ENCODE measurements around the gene IGF2BP2.
"Not testable (repeated sequence)": the region's sequence is repeated elsewhere in the genome, so short reads cannot be mapped to it uniquely, and the experiment has no call there.

Gene IGF2BP2

DNA sequence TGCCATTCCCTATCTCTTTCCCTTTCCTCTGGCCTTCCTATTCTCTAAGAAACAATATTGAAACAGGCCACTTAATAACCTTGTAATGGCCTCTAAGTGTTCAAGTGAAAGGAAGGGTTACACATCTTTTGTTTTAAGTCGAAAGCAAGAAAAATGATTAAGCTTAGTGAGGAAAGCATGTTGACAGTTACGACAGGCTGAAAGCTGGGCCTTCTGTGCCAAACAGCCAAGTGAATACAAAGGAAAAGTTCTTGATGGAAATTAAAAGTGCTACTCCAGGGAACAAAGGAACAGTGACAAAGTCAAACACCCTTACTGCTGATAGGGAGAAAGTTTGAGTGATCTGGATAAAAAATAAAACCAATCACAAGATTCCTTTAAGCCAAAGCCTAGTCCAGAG is 184.5 kb downstream of the IGF2BP2 start:
- H3K27ac ChIP-seq (ENCODE audit: low read depth, low read length) = no peak overlapping the region
- no peaks in the 10 kb centered on the region for H3K27me3 ChIP-seq (ENCODE audit: control insufficient read depth, insufficient read depth, low read length)
- H3K4me1 ChIP-seq (ENCODE audit: control insufficient read depth, insufficient read depth, low read length) = no peaks in the 10 kb centered on the region
- no peak overlapping the region for H3K4me3 ChIP-seq (ENCODE audit: low read length)
- no peak overlapping the region for H3K9ac ChIP-seq (ENCODE audit: low read length)
- H3K36me3 ChIP-seq (ENCODE audit: control insufficient read depth, insufficient read depth, low read length) = no peaks in the 10 kb centered on the region

- Histone ChIP-seq H3K9ac (ENCODE audit: low read length) (no peak overlapping the region), H3K4me1 (ENCODE audit: control insufficient read depth, insufficient read depth, low read length) (no peaks in the 10 kb centered on the region), H3K27ac (ENCODE audit: low read depth, low read length) (no peak overlapping the region)
Observed at GRCh38 chr3:185639632-185640206, 185.1 kb downstream of the IGF2BP2 start.

DNA sequence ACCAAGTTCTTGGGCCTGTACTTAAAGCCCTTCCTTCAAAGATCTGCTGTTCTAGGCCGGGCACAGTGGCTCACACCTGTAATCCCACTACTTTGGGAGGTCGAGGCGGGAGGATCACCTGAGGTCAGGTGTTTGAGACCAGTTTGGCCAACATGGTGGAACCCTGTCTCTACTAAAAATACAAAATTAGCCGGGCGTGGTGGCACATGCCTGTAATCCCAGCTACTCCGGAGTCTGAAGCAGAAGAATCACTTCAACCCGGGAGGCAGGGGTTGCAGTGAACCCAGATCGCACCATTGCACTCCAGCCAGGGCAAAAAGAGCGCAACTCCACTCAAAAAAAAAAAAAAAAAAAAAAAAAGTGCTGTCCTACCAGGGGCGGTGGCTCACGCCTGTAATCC is 186.2 kb downstream of the IGF2BP2 start:
- not testable (repeated sequence) for H3K27ac ChIP-seq (ENCODE audit: low read depth, low read length); H3K27me3 ChIP-seq (ENCODE audit: control insufficient read depth, insufficient read depth, low read length); H3K9ac ChIP-seq (ENCODE audit: low read length); H3K4me1 ChIP-seq (ENCODE audit: control insufficient read depth, insufficient read depth, low read length); H3K36me3 ChIP-seq (ENCODE audit: control insufficient read depth, insufficient read depth, low read length); H3K4me3 ChIP-seq (ENCODE audit: low read length)

More at GRCh38 chr3:185639632-185640206, 185.1 kb downstream of the IGF2BP2 start:
- Histone ChIP-seq H3K36me3 (ENCODE audit: control insufficient read depth, insufficient read depth, low read length) (no peaks in the 10 kb centered on the region), H3K27me3 (ENCODE audit: control insufficient read depth, insufficient read depth, low read length) (no peaks in the 10 kb centered on the region), H3K4me3 (ENCODE audit: low read length) (no peak overlapping the region)

- Histone ChIP-seq H3K9ac (ENCODE audit: low read length) (no peak overlapping the region), H3K27ac (ENCODE audit: low read depth, low read length) (no peak overlapping the region), H3K36me3 (ENCODE audit: control insufficient read depth, insufficient read depth, low read length) (no peaks in the 10 kb centered on the region), H3K27me3 (ENCODE audit: control insufficient read depth, insufficient read depth, low read length) (no peaks in the 10 kb centered on the region), H3K4me1 (ENCODE audit: control insufficient read depth, insufficient read depth, low read length) (no peaks in the 10 kb centered on the region), H3K4me3 (ENCODE audit: low read length) (no peak overlapping the region)
Observed at GRCh38 chr3:185637388-185637787, 187.5 kb downstream of the IGF2BP2 start.

- H3K4me1 ChIP-seq (ENCODE audit: control insufficient read depth, insufficient read depth, low read length) = no peaks in the 10 kb centered on the region
- no peaks in the 10 kb centered on the region for H3K27me3 ChIP-seq (ENCODE audit: control insufficient read depth, insufficient read depth, low read length)
- no peak overlapping the region for H3K9ac ChIP-seq (ENCODE audit: low read length)
- no peak overlapping the region for H3K27ac ChIP-seq (ENCODE audit: low read depth, low read length)
- no peak overlapping the region for H3K4me3 ChIP-seq (ENCODE audit: low read length)
- H3K36me3 ChIP-seq (ENCODE audit: control insufficient read depth, insufficient read depth, low read length) = peaks cover 2% of the 10 kb centered on the region
Observed at GRCh38 chr3:185632996-185633395, 191.8 kb downstream of the IGF2BP2 start.

GRCh38 chr3:185631508-185632206 is 193.2 kb downstream of the IGF2BP2 start:
- no peaks in the 10 kb centered on the region for H3K4me1 ChIP-seq (ENCODE audit: control insufficient read depth, insufficient read depth, low read length)
- no peaks in the 10 kb centered on the region for H3K27me3 ChIP-seq (ENCODE audit: control insufficient read depth, insufficient read depth, low read length)
- no peak overlapping the region for H3K4me3 ChIP-seq (ENCODE audit: low read length)
- H3K36me3 ChIP-seq (ENCODE audit: control insufficient read depth, insufficient read depth, low read length) = peaks cover 2% of the 10 kb centered on the region
- H3K27ac ChIP-seq (ENCODE audit: low read depth, low read length) = no peak overlapping the region
- no peak overlapping the region for H3K9ac ChIP-seq (ENCODE audit: low read length)

DNA sequence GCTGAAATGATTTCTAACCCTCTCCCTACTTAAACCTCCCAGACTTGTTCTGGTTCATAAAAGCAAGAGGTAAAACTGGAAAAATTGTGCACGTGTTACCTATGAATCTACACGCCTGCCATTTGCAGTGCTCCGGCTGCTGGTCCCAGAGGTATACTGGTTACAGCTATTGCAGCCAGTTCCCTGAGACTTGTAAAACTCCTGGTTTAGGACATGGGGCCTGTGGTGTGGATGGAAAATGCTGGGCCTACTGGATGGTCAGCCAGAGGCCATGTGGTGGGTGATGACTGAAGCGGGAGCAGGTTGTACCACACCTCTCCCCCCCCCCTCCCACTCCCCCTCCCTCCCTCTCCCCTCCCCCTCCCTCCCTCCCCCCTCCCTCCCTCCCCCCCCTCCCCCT is 193.7 kb downstream of the IGF2BP2 start:
- Histone ChIP-seq H3K4me1 (ENCODE audit: control insufficient read depth, insufficient read depth, low read length) (no peaks in the 10 kb centered on the region), H3K4me3 (ENCODE audit: low read length) (no peak overlapping the region), H3K27me3 (ENCODE audit: control insufficient read depth, insufficient read depth, low read length) (no peaks in the 10 kb centered on the region), H3K36me3 (ENCODE audit: control insufficient read depth, insufficient read depth, low read length) (peaks cover 4% of the 10 kb centered on the region), H3K27ac (ENCODE audit: low read depth, low read length) (no peak overlapping the region), H3K9ac (ENCODE audit: low read length) (no peak overlapping the region)

GRCh38 chr3:185630182-185630622 is 194.6 kb downstream of the IGF2BP2 start:
- Histone ChIP-seq H3K36me3 (ENCODE audit: control insufficient read depth, insufficient read depth, low read length) (peaks cover 12% of the 10 kb centered on the region), H3K27me3 (ENCODE audit: control insufficient read depth, insufficient read depth, low read length) (no peaks in the 10 kb centered on the region), H3K4me1 (ENCODE audit: control insufficient read depth, insufficient read depth, low read length) (no peaks in the 10 kb centered on the region), H3K27ac (ENCODE audit: low read depth, low read length) (no peak overlapping the region), H3K4me3 (ENCODE audit: low read length) (no peak overlapping the region), H3K9ac (ENCODE audit: low read length) (no peak overlapping the region)

DNA sequence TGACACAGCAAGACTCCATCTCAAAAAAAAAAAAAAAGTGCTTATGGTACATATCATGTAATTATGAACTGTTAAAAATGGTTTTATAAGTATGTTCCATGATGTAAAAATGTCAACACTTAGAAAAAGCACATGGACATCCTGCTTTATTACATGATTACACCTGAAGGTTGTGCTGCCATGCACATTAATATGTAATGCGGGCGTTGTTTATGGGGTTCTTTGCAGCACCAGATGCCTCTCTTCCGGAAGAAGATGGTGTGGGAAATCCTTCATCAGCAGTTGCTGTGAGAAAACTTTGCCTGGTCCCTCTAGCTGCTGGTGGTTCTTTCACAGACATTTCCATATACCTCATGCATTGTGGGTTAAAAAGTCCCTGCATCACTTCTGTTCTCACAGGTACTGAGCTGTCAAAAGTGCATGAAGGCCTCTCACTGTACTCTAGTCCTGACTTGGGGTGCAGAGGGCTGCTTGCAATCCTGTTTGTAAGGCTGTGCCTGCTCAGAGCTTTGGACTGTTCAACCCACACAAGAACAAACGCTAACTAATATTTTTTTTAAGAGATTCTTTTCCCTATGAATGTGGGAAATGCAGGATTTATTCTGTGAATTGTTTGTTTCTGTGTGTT is 195.2 kb downstream of the IGF2BP2 start:
- H3K27me3 ChIP-seq (ENCODE audit: control insufficient read depth, insufficient read depth, low read length) = no peaks in the 10 kb centered on the region
- no peak overlapping the region for H3K27ac ChIP-seq (ENCODE audit: low read depth, low read length)
- H3K4me1 ChIP-seq (ENCODE audit: control insufficient read depth, insufficient read depth, low read length) = no peaks in the 10 kb centered on the region
- peaks cover 12% of the 10 kb centered on the region for H3K36me3 ChIP-seq (ENCODE audit: control insufficient read depth, insufficient read depth, low read length)
- no peak overlapping the region for H3K4me3 ChIP-seq (ENCODE audit: low read length)
- no peak overlapping the region for H3K9ac ChIP-seq (ENCODE audit: low read length)

- Histone ChIP-seq H3K9ac (ENCODE audit: low read length) (no peak overlapping the region), H3K4me1 (ENCODE audit: control insufficient read depth, insufficient read depth, low read length) (no peaks in the 10 kb centered on the region), H3K27ac (ENCODE audit: low read depth, low read length) (no peak overlapping the region), H3K4me3 (ENCODE audit: low read length) (no peak overlapping the region), H3K27me3 (ENCODE audit: control insufficient read depth, insufficient read depth, low read length) (no peaks in the 10 kb centered on the region), H3K36me3 (ENCODE audit: control insufficient read depth, insufficient read depth, low read length) (peaks cover 18% of the 10 kb centered on the region)
Observed at GRCh38 chr3:185625784-185626183, 199.1 kb downstream of the IGF2BP2 start.

GRCh38 chr3:185623939-185624665 is 200.7 kb downstream of the IGF2BP2 start:
- H3K4me3 ChIP-seq (ENCODE audit: low read length) = no peak overlapping the region
- H3K9ac ChIP-seq (ENCODE audit: low read length) = no peak overlapping the region
- H3K4me1 ChIP-seq (ENCODE audit: control insufficient read depth, insufficient read depth, low read length) = no peaks in the 10 kb centered on the region
- peaks cover 16% of the 10 kb centered on the region for H3K36me3 ChIP-seq (ENCODE audit: control insufficient read depth, insufficient read depth, low read length)
- no peak overlapping the region for H3K27ac ChIP-seq (ENCODE audit: low read depth, low read length)
- no peaks in the 10 kb centered on the region for H3K27me3 ChIP-seq (ENCODE audit: control insufficient read depth, insufficient read depth, low read length)

GRCh38 chr3:185613016-185613415 is 211.8 kb downstream of the IGF2BP2 start:
- Histone ChIP-seq H3K9ac (ENCODE audit: low read length) (no peak overlapping the region), H3K27ac (ENCODE audit: low read depth, low read length) (no peak overlapping the region), H3K4me1 (ENCODE audit: control insufficient read depth, insufficient read depth, low read length) (no peaks in the 10 kb centered on the region), H3K27me3 (ENCODE audit: control insufficient read depth, insufficient read depth, low read length) (no peaks in the 10 kb centered on the region), H3K4me3 (ENCODE audit: low read length) (no peak overlapping the region), H3K36me3 (ENCODE audit: control insufficient read depth, insufficient read depth, low read length) (peaks cover 12% of the 10 kb centered on the region)
